HepG2 (cell line): ENCODE data around the gene FAM174C. TPM values are rescaled to one million over a fixed set of nuclear protein-coding genes. Genes with fewer than 3 reads are reported as not detected.
A peak's percentile ranks its signal among the peaks of the same experiment; 100 is the strongest.

Experiments used
- EZH2 ChIP-seq: conservative IDR thresholded peaks from 2 replicates; pipeline ENCODE4 v1.6.1; 2012; ENCODE audit warnings: mild to moderate bottlenecking, low read depth, low read length, moderate library complexity
- HMG20A ChIP-seq: IDR thresholded peaks from 2 replicates; pipeline ENCODE4 v1.6.1; 2016; ENCODE audit warnings: borderline replicate concordance
- ISX ChIP-seq: sonication (generic); formaldehyde crosslinking; conservative IDR thresholded peaks from 2 replicates; pipeline ENCODE4 v1.5.0; 2020; ENCODE audit warnings: missing genetic modification reagents
- KDM4B ChIP-seq: sonication (generic); formaldehyde crosslinking; IDR thresholded peaks from 2 replicates; pipeline ENCODE4 v1.4.0; 2020; ENCODE audit warnings: missing genetic modification reagents
- SETDB1 ChIP-seq: sonication (generic); formaldehyde crosslinking; IDR thresholded peaks from 2 replicates; pipeline ENCODE4 v1.5.1; 2020; ENCODE audit warnings: missing genetic modification reagents, mild to moderate bottlenecking, borderline replicate concordance
- SYNCRIP ChIP-seq: fragments of 200-400 bp; formaldehyde crosslinking; IDR thresholded peaks from 2 replicates; pipeline ENCODE4 v1.6.1; 2018; ENCODE audit warnings: mild to moderate bottlenecking, low read depth, low read length; ENCODE audit not compliant: insufficient read depth
- ZBTB21 ChIP-seq: sonication (generic); formaldehyde crosslinking; IDR thresholded peaks from 2 replicates; pipeline ENCODE4 v1.4.0; 2020; ENCODE audit warnings: missing genetic modification reagents
- ZNF205 ChIP-seq: IDR thresholded peaks from 2 replicates; pipeline ENCODE4 v1.6.1; 2018; ENCODE audit warnings: missing biosample characterization, missing genetic modification reagents
- ZNF563 ChIP-seq: sonication (generic); formaldehyde crosslinking; IDR thresholded peaks from 2 replicates; pipeline ENCODE4 v1.8.0; 2022; ENCODE audit warnings: mild to moderate bottlenecking, moderate library complexity, missing genetic modification reagents
- ZNF766 ChIP-seq: sonication (generic); formaldehyde crosslinking; IDR thresholded peaks from 2 replicates; pipeline ENCODE4 v1.5.0; 2020; ENCODE audit warnings: missing genetic modification reagents, borderline replicate concordance
- ZNF768 ChIP-seq: sonication (generic); formaldehyde crosslinking; IDR thresholded peaks from 2 replicates; pipeline ENCODE4 v1.4.0; 2020; ENCODE audit warnings: missing genetic modification reagents
- ZNF777 ChIP-seq: sonication (generic); formaldehyde crosslinking; IDR thresholded peaks from 2 replicates; pipeline ENCODE4 v1.4.0; 2020; ENCODE audit warnings: missing genetic modification reagents
- polyA plus RNA-seq, 8 experiments: library from polyadenylated mRNA; depleted of rRNA in 3 of 8; stranded (reverse) in 7 of 8; unstranded in 1 of 8; fragments of >200 nt; fragmentation: Illumina TruSeq in 4 of 8; extraction: Trizol in 4 of 8; gene quantifications; 2 replicates each; pipeline versions ENCODE4 v1.2.1 to v1.2.3, GENCODE V29; 2011 to 2016; ENCODE audit warnings: low read depth in 4 of 8, missing spikeins in 1 of 8, mixed read lengths in 1 of 8; ENCODE audit not compliant: insufficient read depth in 1 of 8
- total RNA-seq, 5 experiments: library from RNA; depleted of rRNA; stranded (reverse); fragments of >200 nt; fragmentation: Illumina TruSeq; extraction: Trizol; gene quantifications; 2 replicates each; pipeline ENCODE4 v1.2.3, GENCODE V29; 2016; ENCODE audit warnings: low read depth in 1 of 5
- TF ChIP-seq, protein P1 (sequence below): sonication (generic); formaldehyde crosslinking; IDR thresholded peaks from 2 replicates; pipeline ENCODE4 v1.4.0; 2020; ENCODE audit warnings: missing genetic modification reagents
- TF ChIP-seq, protein P2 (sequence below): sonication (generic); formaldehyde crosslinking; IDR thresholded peaks from 2 replicates; pipeline ENCODE4 v1.8.0; 2023; ENCODE audit warnings: mild to moderate bottlenecking, missing genetic modification reagents
- TF ChIP-seq, protein P3 (sequence below): IDR thresholded peaks from 2 replicates; pipeline ENCODE4 v1.6.1; 2016; ENCODE audit warnings: missing compliant biosample characterization, missing genetic modification reagents, borderline replicate concordance
- TF ChIP-seq, protein P4 (sequence below): sonication (generic); formaldehyde crosslinking; IDR thresholded peaks from 2 replicates; pipeline ENCODE4 v1.9.0; 2021; ENCODE audit warnings: missing genetic modification reagents, mild to moderate bottlenecking, borderline replicate concordance
- TF ChIP-seq, protein P5 (sequence below): sonication (generic); formaldehyde crosslinking; IDR thresholded peaks from 2 replicates; pipeline ENCODE4 v1.4.0; 2020; ENCODE audit warnings: missing genetic modification reagents

FAM174C gene
- total and polyA plus RNA-seq, 2 of the 13 experiments (the other 11 are each of a cell fraction or from before 2014, with no cell fraction given) = 19.5 to 31.3 TPM

DNA sequence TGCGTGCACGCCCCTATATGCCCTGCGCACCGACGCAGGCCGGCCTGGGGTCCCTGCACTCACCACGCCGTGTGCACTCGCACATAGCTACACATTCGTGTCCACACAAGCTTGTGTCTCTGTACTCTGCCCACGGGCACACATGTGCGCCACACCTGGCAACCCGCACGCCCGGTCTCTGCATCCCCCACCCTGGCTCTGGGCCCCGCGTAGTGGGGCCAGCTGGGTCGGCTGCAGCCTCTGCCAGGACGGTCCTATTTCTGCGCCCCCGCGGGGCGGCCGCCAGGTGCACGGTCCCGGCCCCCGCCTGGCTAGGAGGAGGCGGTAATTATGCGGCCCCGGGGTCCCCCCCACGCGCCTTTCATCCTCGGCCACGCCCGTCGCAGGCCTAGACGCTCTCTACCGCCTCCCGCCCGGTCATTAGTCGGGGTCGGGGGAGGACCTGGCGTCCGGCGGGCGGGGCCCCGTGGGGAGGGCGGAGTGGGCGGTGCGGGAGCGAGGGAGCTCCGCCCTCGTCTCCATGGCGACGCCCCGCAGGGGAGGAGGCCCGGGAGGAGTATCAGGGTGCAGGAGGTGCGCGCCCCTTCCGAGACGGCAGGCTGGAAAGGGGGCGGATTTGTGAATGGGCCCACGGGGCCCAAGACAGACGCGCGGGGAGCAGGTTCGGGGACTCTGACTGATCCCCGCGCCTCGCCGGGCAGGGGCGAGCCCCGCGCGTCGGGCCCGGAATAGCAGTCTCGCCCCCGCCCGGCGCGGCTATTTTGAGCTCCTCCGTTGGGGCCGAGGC is 9.0 kb upstream of the FAM174C start (continued):
- TF ChIP-seq, protein P1, sequence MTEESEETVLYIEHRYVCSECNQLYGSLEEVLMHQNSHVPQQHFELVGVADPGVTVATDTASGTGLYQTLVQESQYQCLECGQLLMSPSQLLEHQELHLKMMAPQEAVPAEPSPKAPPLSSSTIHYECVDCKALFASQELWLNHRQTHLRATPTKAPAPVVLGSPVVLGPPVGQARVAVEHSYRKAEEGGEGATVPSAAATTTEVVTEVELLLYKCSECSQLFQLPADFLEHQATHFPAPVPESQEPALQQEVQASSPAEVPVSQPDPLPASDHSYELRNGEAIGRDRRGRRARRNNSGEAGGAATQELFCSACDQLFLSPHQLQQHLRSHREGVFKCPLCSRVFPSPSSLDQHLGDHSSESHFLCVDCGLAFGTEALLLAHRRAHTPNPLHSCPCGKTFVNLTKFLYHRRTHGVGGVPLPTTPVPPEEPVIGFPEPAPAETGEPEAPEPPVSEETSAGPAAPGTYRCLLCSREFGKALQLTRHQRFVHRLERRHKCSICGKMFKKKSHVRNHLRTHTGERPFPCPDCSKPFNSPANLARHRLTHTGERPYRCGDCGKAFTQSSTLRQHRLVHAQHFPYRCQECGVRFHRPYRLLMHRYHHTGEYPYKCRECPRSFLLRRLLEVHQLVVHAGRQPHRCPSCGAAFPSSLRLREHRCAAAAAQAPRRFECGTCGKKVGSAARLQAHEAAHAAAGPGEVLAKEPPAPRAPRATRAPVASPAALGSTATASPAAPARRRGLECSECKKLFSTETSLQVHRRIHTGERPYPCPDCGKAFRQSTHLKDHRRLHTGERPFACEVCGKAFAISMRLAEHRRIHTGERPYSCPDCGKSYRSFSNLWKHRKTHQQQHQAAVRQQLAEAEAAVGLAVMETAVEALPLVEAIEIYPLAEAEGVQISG = peak; percentile 67
- no peak for TF ChIP-seq EZH2
- no peak for TF ChIP-seq SETDB1 (CRISPR knock-in tag)
- TF ChIP-seq KDM4B (CRISPR knock-in tag) = 0 out of 2 replicates have a peak, but pooled peaks have one; percentile 36
- TF ChIP-seq, protein P2, sequence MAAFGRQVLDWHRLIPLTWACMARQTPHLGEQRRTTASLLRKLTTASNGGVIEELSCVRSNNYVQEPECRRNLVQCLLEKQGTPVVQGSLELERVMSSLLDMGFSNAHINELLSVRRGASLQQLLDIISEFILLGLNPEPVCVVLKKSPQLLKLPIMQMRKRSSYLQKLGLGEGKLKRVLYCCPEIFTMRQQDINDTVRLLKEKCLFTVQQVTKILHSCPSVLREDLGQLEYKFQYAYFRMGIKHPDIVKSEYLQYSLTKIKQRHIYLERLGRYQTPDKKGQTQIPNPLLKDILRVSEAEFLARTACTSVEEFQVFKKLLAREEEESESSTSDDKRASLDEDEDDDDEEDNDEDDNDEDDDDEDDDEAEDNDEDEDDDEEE = no peak
- TF ChIP-seq SYNCRIP = no peak
- peak; percentile 31; the same call in 1 of the 2 replicates for TF ChIP-seq ZNF563 (CRISPR knock-in tag)
- no peak for TF ChIP-seq ZNF766 (CRISPR knock-in tag)
- no peak for TF ChIP-seq ISX
- TF ChIP-seq, protein P3, sequence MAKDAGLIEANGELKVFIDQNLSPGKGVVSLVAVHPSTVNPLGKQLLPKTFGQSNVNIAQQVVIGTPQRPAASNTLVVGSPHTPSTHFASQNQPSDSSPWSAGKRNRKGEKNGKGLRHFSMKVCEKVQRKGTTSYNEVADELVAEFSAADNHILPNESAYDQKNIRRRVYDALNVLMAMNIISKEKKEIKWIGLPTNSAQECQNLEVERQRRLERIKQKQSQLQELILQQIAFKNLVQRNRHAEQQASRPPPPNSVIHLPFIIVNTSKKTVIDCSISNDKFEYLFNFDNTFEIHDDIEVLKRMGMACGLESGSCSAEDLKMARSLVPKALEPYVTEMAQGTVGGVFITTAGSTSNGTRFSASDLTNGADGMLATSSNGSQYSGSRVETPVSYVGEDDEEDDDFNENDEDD = peak; percentile 50; the same call in 1 of the 2 replicates
- TF ChIP-seq, protein P4, sequence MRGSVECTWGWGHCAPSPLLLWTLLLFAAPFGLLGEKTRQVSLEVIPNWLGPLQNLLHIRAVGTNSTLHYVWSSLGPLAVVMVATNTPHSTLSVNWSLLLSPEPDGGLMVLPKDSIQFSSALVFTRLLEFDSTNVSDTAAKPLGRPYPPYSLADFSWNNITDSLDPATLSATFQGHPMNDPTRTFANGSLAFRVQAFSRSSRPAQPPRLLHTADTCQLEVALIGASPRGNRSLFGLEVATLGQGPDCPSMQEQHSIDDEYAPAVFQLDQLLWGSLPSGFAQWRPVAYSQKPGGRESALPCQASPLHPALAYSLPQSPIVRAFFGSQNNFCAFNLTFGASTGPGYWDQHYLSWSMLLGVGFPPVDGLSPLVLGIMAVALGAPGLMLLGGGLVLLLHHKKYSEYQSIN (CRISPR knock-in tag) = no peak
- no peak for TF ChIP-seq HMG20A (CRISPR knock-in tag)
- peak; percentile 62; the same call in 1 of the 2 replicates for TF ChIP-seq ZNF777 (CRISPR knock-in tag)
- peak; percentile 56; the same call in 1 of the 2 replicates for TF ChIP-seq ZNF768 (CRISPR knock-in tag)
- TF ChIP-seq ZBTB21 (CRISPR knock-in tag) = no peak
- no peak for TF ChIP-seq ZNF205 (CRISPR knock-in tag)
- TF ChIP-seq, protein P5, sequence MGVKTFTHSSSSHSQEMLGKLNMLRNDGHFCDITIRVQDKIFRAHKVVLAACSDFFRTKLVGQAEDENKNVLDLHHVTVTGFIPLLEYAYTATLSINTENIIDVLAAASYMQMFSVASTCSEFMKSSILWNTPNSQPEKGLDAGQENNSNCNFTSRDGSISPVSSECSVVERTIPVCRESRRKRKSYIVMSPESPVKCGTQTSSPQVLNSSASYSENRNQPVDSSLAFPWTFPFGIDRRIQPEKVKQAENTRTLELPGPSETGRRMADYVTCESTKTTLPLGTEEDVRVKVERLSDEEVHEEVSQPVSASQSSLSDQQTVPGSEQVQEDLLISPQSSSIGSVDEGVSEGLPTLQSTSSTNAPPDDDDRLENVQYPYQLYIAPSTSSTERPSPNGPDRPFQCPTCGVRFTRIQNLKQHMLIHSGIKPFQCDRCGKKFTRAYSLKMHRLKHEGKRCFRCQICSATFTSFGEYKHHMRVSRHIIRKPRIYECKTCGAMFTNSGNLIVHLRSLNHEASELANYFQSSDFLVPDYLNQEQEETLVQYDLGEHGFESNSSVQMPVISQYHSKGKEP (CRISPR knock-in tag) = no peak
